ENCODE results near the gene METTL26.

METTL26 gene

GRCh38 chr16:671353-672131, 35.4 kb upstream of the METTL26 start:
- no peak overlapping the region for H3K4me3 ChIP-seq (ENCODE audit: low read length)
- H2AFZ ChIP-seq (ENCODE audit: low read depth, low read length): no peak overlapping the region
- H3K36me3 ChIP-seq (ENCODE audit: insufficient read depth, low read length): peaks cover 52% of the 10 kb centered on the region
- no peaks in the 10 kb centered on the region for H3K9me3 ChIP-seq (ENCODE audit: low read length)
- no peaks in the 10 kb centered on the region for H3K27me3 ChIP-seq (ENCODE audit: insufficient read depth, low read length)
- peaks cover 11% of the 10 kb centered on the region for H3K4me1 ChIP-seq (ENCODE audit: insufficient read depth, low read length)

GRCh38 chr16:670485-671352, 34.6 kb upstream of the METTL26 start:
- H3K4me3 ChIP-seq (ENCODE audit: low read length): no peak overlapping the region

GRCh38 chr16:669666-670065, 33.6 kb upstream of the METTL26 start:
- Histone ChIP-seq H3K4me1 (ENCODE audit: insufficient read depth, low read length) (peaks cover 11% of the 10 kb centered on the region), H3K27me3 (ENCODE audit: insufficient read depth, low read length) (no peaks in the 10 kb centered on the region), H3K9me3 (ENCODE audit: low read length) (no peaks in the 10 kb centered on the region), H3K36me3 (ENCODE audit: insufficient read depth, low read length) (peaks cover 52% of the 10 kb centered on the region), H2AFZ (ENCODE audit: low read depth, low read length) (no peak overlapping the region), H3K4me3 (ENCODE audit: low read length) (no peak overlapping the region)

More at GRCh38 chr16:670485-671352, 34.6 kb upstream of the METTL26 start:
- Histone ChIP-seq H3K4me1 (ENCODE audit: insufficient read depth, low read length) (peaks cover 11% of the 10 kb centered on the region), H3K9me3 (ENCODE audit: low read length) (no peaks in the 10 kb centered on the region), H3K36me3 (ENCODE audit: insufficient read depth, low read length) (peaks cover 52% of the 10 kb centered on the region), H2AFZ (ENCODE audit: low read depth, low read length) (no peak overlapping the region), H3K27me3 (ENCODE audit: insufficient read depth, low read length) (no peaks in the 10 kb centered on the region)

GRCh38 chr16:668519-669171, 32.5 kb upstream of the METTL26 start:
- H3K4me1 ChIP-seq (ENCODE audit: insufficient read depth, low read length): peaks cover 11% of the 10 kb centered on the region
- peak overlapping the region; percentile 92 for H3K4me3 ChIP-seq (ENCODE audit: low read length)

GRCh38 chr16:667780-668518, 31.8 kb upstream of the METTL26 start, which contains the start of gene RHOT2:
TSS of gene RHOT2 (plus strand) at chr16:668132. CDS start at chr16:668200, 68 bp downstream.
- Histone ChIP-seq H3K4me1 (ENCODE audit: insufficient read depth, low read length) (peaks cover 11% of the 10 kb centered on the region), H3K27me3 (ENCODE audit: insufficient read depth, low read length) (no peaks in the 10 kb centered on the region), H3K9me3 (ENCODE audit: low read length) (no peaks in the 10 kb centered on the region)

More at GRCh38 chr16:668519-669171, 32.5 kb upstream of the METTL26 start:
- Histone ChIP-seq H3K9me3 (ENCODE audit: low read length) (no peaks in the 10 kb centered on the region), H2AFZ (ENCODE audit: low read depth, low read length) (no peak overlapping the region), H3K36me3 (ENCODE audit: insufficient read depth, low read length) (peaks cover 44% of the 10 kb centered on the region), H3K27me3 (ENCODE audit: insufficient read depth, low read length) (no peaks in the 10 kb centered on the region)

GRCh38 chr16:667113-667779, 31.1 kb upstream of the METTL26 start:
- no peak overlapping the region for H3K4me3 ChIP-seq (ENCODE audit: low read length)
- peaks cover 31% of the 10 kb centered on the region for H3K36me3 ChIP-seq (ENCODE audit: insufficient read depth, low read length)
- peaks cover 11% of the 10 kb centered on the region for H3K4me1 ChIP-seq (ENCODE audit: insufficient read depth, low read length)
- H3K27me3 ChIP-seq (ENCODE audit: insufficient read depth, low read length): no peaks in the 10 kb centered on the region
- H2AFZ ChIP-seq (ENCODE audit: low read depth, low read length): peak overlapping the region; percentile 31
- no peaks in the 10 kb centered on the region for H3K9me3 ChIP-seq (ENCODE audit: low read length)

More at GRCh38 chr16:667780-668518, 31.8 kb upstream of the METTL26 start, which contains the start of gene RHOT2:
- peak within 1 kb of the TSS; percentile 92 for H3K4me3 ChIP-seq (ENCODE audit: low read length)
- H2AFZ ChIP-seq (ENCODE audit: low read depth, low read length): peak within 1 kb of the TSS; percentile 31
- peaks cover 38% of the 10 kb centered on the region for H3K36me3 ChIP-seq (ENCODE audit: insufficient read depth, low read length)

GRCh38 chr16:666572-666971, 30.5 kb upstream of the METTL26 start:
- Histone ChIP-seq H3K36me3 (ENCODE audit: insufficient read depth, low read length) (peaks cover 30% of the 10 kb centered on the region), H3K9me3 (ENCODE audit: low read length) (no peaks in the 10 kb centered on the region), H3K27me3 (ENCODE audit: insufficient read depth, low read length) (no peaks in the 10 kb centered on the region), H3K4me1 (ENCODE audit: insufficient read depth, low read length) (peaks cover 11% of the 10 kb centered on the region), H2AFZ (ENCODE audit: low read depth, low read length) (no peak overlapping the region), H3K4me3 (ENCODE audit: low read length) (no peak overlapping the region)

GRCh38 chr16:662597-662996, 26.5 kb upstream of the METTL26 start:
- Histone ChIP-seq H3K9me3 (ENCODE audit: low read length) (no peaks in the 10 kb centered on the region), H3K27me3 (ENCODE audit: insufficient read depth, low read length) (no peaks in the 10 kb centered on the region), H3K4me1 (ENCODE audit: insufficient read depth, low read length) (peaks cover 6% of the 10 kb centered on the region), H2AFZ (ENCODE audit: low read depth, low read length) (no peak overlapping the region), H3K4me3 (ENCODE audit: low read length) (no peak overlapping the region), H3K36me3 (ENCODE audit: insufficient read depth, low read length) (peaks cover 31% of the 10 kb centered on the region)

GRCh38 chr16:662095-662494, 26.0 kb upstream of the METTL26 start:
- peaks cover 34% of the 10 kb centered on the region for H3K36me3 ChIP-seq (ENCODE audit: insufficient read depth, low read length)
- H3K9me3 ChIP-seq (ENCODE audit: low read length): no peaks in the 10 kb centered on the region
- H3K4me3 ChIP-seq (ENCODE audit: low read length): no peak overlapping the region
- no peaks in the 10 kb centered on the region for H3K27me3 ChIP-seq (ENCODE audit: insufficient read depth, low read length)
- H3K4me1 ChIP-seq (ENCODE audit: insufficient read depth, low read length): peaks cover 2% of the 10 kb centered on the region
- H2AFZ ChIP-seq (ENCODE audit: low read depth, low read length): no peak overlapping the region

GRCh38 chr16:661184-661821, 25.2 kb upstream of the METTL26 start:
- H3K27me3 ChIP-seq (ENCODE audit: insufficient read depth, low read length): no peaks in the 10 kb centered on the region
- peaks cover 41% of the 10 kb centered on the region for H3K36me3 ChIP-seq (ENCODE audit: insufficient read depth, low read length)
- no peak overlapping the region for H3K4me3 ChIP-seq (ENCODE audit: low read length)
- H3K9me3 ChIP-seq (ENCODE audit: low read length): no peaks in the 10 kb centered on the region
- H3K4me1 ChIP-seq (ENCODE audit: insufficient read depth, low read length): peaks cover 2% of the 10 kb centered on the region
- H2AFZ ChIP-seq (ENCODE audit: low read depth, low read length): no peak overlapping the region

- H2AFZ ChIP-seq (ENCODE audit: low read depth, low read length): no peak overlapping the region
- H3K4me3 ChIP-seq (ENCODE audit: low read length): no peak overlapping the region
- H3K4me1 ChIP-seq (ENCODE audit: insufficient read depth, low read length): peaks cover 2% of the 10 kb centered on the region
- no peaks in the 10 kb centered on the region for H3K27me3 ChIP-seq (ENCODE audit: insufficient read depth, low read length)
- no peaks in the 10 kb centered on the region for H3K9me3 ChIP-seq (ENCODE audit: low read length)
- H3K36me3 ChIP-seq (ENCODE audit: insufficient read depth, low read length): peaks cover 41% of the 10 kb centered on the region
These were observed 24.5 kb upstream of the METTL26 start for GRCh38 chr16:660459-661183.
